ENCODE measurements around the gene KLHDC7B. TPM values are rescaled to one million over a fixed set of nuclear protein-coding genes. Genes with fewer than 3 reads are reported as not detected.

The KLHDC7B gene
- total and polyA plus RNA-seq, 2 of the 13 experiments (the other 11 are each of a cell fraction or from before 2014, with no cell fraction given) = 0.11 TPM; not detected in 1

DNA sequence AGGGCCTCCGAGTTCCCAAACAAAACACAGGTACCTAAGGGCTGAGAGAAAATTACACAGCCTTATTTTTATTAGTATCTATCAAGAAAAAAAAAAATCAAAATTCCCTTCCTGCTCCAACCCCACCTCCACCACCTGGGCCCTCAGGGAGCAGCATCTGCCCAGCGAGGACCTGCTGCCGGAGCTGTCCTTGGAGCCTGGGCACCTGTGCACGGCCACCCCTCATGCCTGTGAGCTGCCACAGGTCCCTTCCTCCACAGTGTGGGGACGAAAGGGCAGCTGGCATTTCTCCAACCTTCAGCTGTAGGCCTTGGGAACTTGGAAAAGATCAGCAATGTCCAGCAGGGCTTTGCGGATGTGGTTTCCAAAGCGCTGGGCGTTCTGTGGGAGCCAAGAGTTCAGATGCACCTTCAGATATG, 23.4 kb downstream of the KLHDC7B start (continued):
- no peak for TF ChIP-seq SOX6 (IDR thresholded peaks at IDR 0.05)
- peak; percentile 51 for TF ChIP-seq SOX6 (CRISPR knock-in tag; IDR thresholded peaks at IDR 0.05)
- TF ChIP-seq, protein P1, sequence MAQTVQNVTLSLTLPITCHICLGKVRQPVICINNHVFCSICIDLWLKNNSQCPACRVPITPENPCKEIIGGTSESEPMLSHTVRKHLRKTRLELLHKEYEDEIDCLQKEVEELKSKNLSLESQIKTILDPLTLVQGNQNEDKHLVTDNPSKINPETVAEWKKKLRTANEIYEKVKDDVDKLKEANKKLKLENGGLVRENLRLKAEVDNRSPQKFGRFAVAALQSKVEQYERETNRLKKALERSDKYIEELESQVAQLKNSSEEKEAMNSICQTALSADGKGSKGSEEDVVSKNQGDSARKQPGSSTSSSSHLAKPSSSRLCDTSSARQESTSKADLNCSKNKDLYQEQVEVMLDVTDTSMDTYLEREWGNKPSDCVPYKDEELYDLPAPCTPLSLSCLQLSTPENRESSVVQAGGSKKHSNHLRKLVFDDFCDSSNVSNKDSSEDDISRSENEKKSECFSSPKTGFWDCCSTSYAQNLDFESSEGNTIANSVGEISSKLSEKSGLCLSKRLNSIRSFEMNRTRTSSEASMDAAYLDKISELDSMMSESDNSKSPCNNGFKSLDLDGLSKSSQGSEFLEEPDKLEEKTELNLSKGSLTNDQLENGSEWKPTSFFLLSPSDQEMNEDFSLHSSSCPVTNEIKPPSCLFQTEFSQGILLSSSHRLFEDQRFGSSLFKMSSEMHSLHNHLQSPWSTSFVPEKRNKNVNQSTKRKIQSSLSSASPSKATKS (CRISPR knock-in tag; IDR thresholded peaks at IDR 0.05) = no peak
- no peak for TF ChIP-seq KDM3A (CRISPR knock-in tag; IDR thresholded peaks at IDR 0.05; ENCODE audit: low read depth)
- no peak for TF ChIP-seq ZNF232 (CRISPR knock-in tag; IDR thresholded peaks at IDR 0.05; ENCODE audit: borderline replicate concordance)
- peak; percentile 82 for TF ChIP-seq HNF4A (CRISPR knock-in tag; IDR thresholded peaks at IDR 0.05)
- TF ChIP-seq ZNF879 (CRISPR knock-in tag; IDR thresholded peaks at IDR 0.05) = no peak
- TF ChIP-seq HOXA3 (CRISPR knock-in tag; IDR thresholded peaks at IDR 0.05) = no peak
- TF ChIP-seq ZNF333 (CRISPR knock-in tag; IDR thresholded peaks at IDR 0.05; ENCODE audit: borderline replicate concordance) = no peak
- no peak for TF ChIP-seq TBX3 (IDR thresholded peaks at IDR 0.05; ENCODE audit: borderline replicate concordance)
- TF ChIP-seq HMG20B (CRISPR knock-in tag; conservative IDR thresholded peaks at IDR 0.05) = no peak
- TF ChIP-seq, protein P2, sequence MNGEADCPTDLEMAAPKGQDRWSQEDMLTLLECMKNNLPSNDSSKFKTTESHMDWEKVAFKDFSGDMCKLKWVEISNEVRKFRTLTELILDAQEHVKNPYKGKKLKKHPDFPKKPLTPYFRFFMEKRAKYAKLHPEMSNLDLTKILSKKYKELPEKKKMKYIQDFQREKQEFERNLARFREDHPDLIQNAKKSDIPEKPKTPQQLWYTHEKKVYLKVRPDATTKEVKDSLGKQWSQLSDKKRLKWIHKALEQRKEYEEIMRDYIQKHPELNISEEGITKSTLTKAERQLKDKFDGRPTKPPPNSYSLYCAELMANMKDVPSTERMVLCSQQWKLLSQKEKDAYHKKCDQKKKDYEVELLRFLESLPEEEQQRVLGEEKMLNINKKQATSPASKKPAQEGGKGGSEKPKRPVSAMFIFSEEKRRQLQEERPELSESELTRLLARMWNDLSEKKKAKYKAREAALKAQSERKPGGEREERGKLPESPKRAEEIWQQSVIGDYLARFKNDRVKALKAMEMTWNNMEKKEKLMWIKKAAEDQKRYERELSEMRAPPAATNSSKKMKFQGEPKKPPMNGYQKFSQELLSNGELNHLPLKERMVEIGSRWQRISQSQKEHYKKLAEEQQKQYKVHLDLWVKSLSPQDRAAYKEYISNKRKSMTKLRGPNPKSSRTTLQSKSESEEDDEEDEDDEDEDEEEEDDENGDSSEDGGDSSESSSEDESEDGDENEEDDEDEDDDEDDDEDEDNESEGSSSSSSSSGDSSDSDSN (CRISPR knock-in tag; IDR thresholded peaks at IDR 0.05) = peak; percentile 78
- TF ChIP-seq, protein P3, sequence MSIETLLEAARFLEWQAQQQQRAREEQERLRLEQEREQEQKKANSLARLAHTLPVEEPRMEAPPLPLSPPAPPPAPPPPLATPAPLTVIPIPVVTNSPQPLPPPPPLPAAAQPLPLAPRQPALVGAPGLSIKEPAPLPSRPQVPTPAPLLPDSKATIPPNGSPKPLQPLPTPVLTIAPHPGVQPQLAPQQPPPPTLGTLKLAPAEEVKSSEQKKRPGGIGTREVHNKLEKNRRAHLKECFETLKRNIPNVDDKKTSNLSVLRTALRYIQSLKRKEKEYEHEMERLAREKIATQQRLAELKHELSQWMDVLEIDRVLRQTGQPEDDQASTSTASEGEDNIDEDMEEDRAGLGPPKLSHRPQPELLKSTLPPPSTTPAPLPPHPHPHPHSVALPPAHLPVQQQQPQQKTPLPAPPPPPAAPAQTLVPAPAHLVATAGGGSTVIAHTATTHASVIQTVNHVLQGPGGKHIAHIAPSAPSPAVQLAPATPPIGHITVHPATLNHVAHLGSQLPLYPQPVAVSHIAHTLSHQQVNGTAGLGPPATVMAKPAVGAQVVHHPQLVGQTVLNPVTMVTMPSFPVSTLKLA (IDR thresholded peaks at IDR 0.05) = no peak
- peak; percentile 58; the same call in 1 of the 2 replicates for TF ChIP-seq RXRB (CRISPR knock-in tag; IDR thresholded peaks at IDR 0.05; ENCODE audit: borderline replicate concordance)
- TF ChIP-seq, protein P4, sequence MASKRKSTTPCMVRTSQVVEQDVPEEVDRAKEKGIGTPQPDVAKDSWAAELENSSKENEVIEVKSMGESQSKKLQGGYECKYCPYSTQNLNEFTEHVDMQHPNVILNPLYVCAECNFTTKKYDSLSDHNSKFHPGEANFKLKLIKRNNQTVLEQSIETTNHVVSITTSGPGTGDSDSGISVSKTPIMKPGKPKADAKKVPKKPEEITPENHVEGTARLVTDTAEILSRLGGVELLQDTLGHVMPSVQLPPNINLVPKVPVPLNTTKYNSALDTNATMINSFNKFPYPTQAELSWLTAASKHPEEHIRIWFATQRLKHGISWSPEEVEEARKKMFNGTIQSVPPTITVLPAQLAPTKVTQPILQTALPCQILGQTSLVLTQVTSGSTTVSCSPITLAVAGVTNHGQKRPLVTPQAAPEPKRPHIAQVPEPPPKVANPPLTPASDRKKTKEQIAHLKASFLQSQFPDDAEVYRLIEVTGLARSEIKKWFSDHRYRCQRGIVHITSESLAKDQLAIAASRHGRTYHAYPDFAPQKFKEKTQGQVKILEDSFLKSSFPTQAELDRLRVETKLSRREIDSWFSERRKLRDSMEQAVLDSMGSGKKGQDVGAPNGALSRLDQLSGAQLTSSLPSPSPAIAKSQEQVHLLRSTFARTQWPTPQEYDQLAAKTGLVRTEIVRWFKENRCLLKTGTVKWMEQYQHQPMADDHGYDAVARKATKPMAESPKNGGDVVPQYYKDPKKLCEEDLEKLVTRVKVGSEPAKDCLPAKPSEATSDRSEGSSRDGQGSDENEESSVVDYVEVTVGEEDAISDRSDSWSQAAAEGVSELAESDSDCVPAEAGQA (IDR thresholded peaks at IDR 0.05; ENCODE audit: low read depth) = no peak
- TF ChIP-seq, protein P4 (CRISPR knock-in tag; IDR thresholded peaks at IDR 0.05; ENCODE audit: borderline replicate concordance) = no peak
- no peak for TF ChIP-seq POLR2AphosphoS2 (IDR thresholded peaks at IDR 0.05; ENCODE audit: low read depth, low read length)
- no peak for TF ChIP-seq ZNF775 (CRISPR knock-in tag; IDR thresholded peaks at IDR 0.05; ENCODE audit: borderline replicate concordance)
- TF ChIP-seq ZNF292 (CRISPR knock-in tag; IDR thresholded peaks at IDR 0.05; ENCODE audit: borderline replicate concordance, low read depth) = peak; percentile 45; the same call in 1 of the 2 replicates
- TF ChIP-seq PHF21A (CRISPR knock-in tag; IDR thresholded peaks at IDR 0.05) = peak; percentile 32; the same call in 1 of the 2 replicates
